ENCODE results near the gene SOX30.

SOX30 gene

GRCh38 chr5:157630341-157630740 is 21.9 kb downstream of the SOX30 start:
- TF ChIP-seq CTCF (IDR thresholded peaks at IDR 0.05; ENCODE audit: low read depth, low read length), result no peak
- no peak overlapping the region for H3K4me3 ChIP-seq (ENCODE audit: low read depth, low read length)

GRCh38 chr5:157626831-157627230 is 25.4 kb downstream of the SOX30 start:
- no peak overlapping the region for H3K4me3 ChIP-seq (ENCODE audit: low read depth, low read length)
- no peak for TF ChIP-seq CTCF (IDR thresholded peaks at IDR 0.05; ENCODE audit: low read depth, low read length)

GRCh38 chr5:157624144-157624543 is 28.1 kb downstream of the SOX30 start:
- H3K4me3 ChIP-seq (ENCODE audit: low read depth, low read length), result no peak overlapping the region
- TF ChIP-seq CTCF (IDR thresholded peaks at IDR 0.05; ENCODE audit: low read depth, low read length), result no peak

- H3K4me3 ChIP-seq (ENCODE audit: low read depth, low read length), result no peak overlapping the region
- TF ChIP-seq CTCF (IDR thresholded peaks at IDR 0.05; ENCODE audit: low read depth, low read length), result no peak
These were observed 31.5 kb downstream of the SOX30 start for GRCh38 chr5:157620776-157621175.

GRCh38 chr5:157618191-157618765 is 34.0 kb downstream of the SOX30 start:
- H3K4me3 ChIP-seq (ENCODE audit: low read depth, low read length), result no peak overlapping the region
- TF ChIP-seq CTCF (IDR thresholded peaks at IDR 0.05; ENCODE audit: low read depth, low read length), result no peak

GRCh38 chr5:157616785-157617184 is 35.5 kb downstream of the SOX30 start:
- no peak overlapping the region for H3K4me3 ChIP-seq (ENCODE audit: low read depth, low read length)
- TF ChIP-seq CTCF (IDR thresholded peaks at IDR 0.05; ENCODE audit: low read depth, low read length), result no peak

GRCh38 chr5:157613385-157614245 is 38.6 kb downstream of the SOX30 start:
- H3K4me3 ChIP-seq (ENCODE audit: low read depth, low read length), result no peak overlapping the region
- TF ChIP-seq CTCF (IDR thresholded peaks at IDR 0.05; ENCODE audit: low read depth, low read length), result no peak
